ENCODE results near the gene TTLL12.
A peak's percentile ranks its signal among the peaks of the same experiment; 100 is the strongest.

The TTLL12 gene

DNA sequence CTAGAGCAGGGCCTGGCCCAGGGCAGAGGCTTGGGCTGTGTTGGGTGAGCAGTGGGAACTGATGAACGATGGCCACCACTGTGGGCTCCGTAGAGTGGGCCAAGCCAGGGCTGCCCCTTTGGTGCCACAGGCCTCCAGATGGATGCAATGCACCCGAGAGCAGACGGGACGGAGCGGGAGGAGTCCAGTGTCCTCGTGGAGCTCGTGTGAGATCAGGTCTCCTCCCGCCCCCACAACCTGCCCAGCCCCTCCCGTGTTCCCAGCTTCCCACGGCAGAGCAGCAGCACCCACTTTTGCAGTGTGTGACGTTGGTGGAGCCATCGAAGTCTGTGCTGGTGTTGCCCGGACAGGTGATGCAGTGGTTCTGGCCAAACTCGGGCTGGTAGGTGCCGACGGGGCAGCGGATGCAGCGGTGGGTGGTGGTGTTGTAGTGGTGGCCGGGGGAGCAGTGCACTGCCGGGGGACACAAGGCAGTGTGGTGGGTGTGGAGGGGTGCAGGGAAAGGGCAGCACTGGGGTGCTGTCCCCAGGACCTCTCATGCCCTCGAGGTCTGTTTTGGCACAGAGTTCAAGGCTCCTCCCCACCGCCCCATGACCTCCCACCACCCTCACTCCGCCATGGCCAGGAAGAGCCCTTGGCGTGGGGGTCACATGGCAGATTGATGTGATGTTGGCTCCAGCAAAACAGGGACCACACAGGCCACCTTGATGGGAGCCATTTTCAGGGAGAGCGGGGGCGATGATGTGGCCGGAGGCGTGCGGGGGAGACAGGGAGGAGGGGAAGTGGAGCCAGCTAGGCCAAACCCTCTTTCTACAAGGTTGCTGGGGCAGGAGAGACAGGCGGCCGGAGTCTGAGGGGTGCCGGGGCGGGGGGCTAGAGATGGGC lies 23.9 kb upstream of the TTLL12 start:
- H3K9me3 Mint-ChIP-seq: peaks cover 0 to 2% of the 10 kb centered on the region in 2 donors
- peaks cover 9 to 11% of the 10 kb centered on the region in 2 donors for H3K4me1 Mint-ChIP-seq (ENCODE audit: low read depth in 2 of 2)
- H3K36me3 Mint-ChIP-seq (ENCODE audit: insufficient read depth): peaks cover 12% of the 10 kb centered on the region
- DNase-seq (no peak), ATAC-seq (replicated peaks) (no peak)
- H3K4me3 Mint-ChIP-seq: no peak overlapping the region
- peaks cover 15% of the 10 kb centered on the region in 2 donors for H3K27me3 Mint-ChIP-seq
- no peak overlapping the region for H3K27ac Mint-ChIP-seq

DNA sequence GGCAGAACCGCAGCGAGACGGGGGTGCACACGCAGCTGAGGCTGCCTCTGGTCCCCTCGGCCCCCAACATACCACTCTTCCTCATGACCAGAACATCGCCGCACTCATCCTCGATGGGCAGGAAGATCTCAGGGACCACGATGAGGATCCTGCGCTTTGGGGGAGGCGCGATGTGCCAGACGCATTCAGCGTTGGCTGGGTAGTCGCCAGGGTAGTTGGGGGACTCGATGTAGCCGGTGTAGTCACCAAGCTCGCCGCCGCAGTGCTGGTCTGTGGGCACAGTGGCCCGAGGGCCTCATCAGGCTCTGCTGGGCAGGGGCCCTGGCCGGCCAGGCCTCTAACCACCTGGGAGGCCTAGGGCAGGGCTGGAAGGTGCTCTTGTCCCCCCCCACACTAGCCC lies 23.0 kb upstream of the TTLL12 start:
- no peak for DNase-seq
- Mint-ChIP-seq H3K27me3 (peaks cover 6% of the 10 kb centered on the region in 2 donors), H3K4me3 (no peak overlapping the region), H3K9me3 (peaks cover 0 to 2% of the 10 kb centered on the region in 2 donors), H3K27ac (no peak overlapping the region), H3K4me1 (ENCODE audit: low read depth in 2 of 2) (peaks cover 12 to 16% of the 10 kb centered on the region in 2 donors), H3K36me3 (ENCODE audit: insufficient read depth) (peaks cover 19% of the 10 kb centered on the region)
- no peak for ATAC-seq (replicated peaks)

- Mint-ChIP-seq H3K27me3 (peaks cover 1 to 2% of the 10 kb centered on the region in 2 donors), H3K4me3 (no peak overlapping the region), H3K4me1 (ENCODE audit: low read depth in 2 of 2) (peaks cover 13 to 16% of the 10 kb centered on the region in 2 donors), H3K27ac (no peak overlapping the region), H3K36me3 (ENCODE audit: insufficient read depth) (peaks cover 19% of the 10 kb centered on the region), H3K9me3 (peaks cover 0 to 2% of the 10 kb centered on the region in 2 donors)
- DNase-seq (no peak), ATAC-seq (replicated peaks) (no peak)
Observed at GRCh38 chr22:43209523-43209890, 22.6 kb upstream of the TTLL12 start.

DNA sequence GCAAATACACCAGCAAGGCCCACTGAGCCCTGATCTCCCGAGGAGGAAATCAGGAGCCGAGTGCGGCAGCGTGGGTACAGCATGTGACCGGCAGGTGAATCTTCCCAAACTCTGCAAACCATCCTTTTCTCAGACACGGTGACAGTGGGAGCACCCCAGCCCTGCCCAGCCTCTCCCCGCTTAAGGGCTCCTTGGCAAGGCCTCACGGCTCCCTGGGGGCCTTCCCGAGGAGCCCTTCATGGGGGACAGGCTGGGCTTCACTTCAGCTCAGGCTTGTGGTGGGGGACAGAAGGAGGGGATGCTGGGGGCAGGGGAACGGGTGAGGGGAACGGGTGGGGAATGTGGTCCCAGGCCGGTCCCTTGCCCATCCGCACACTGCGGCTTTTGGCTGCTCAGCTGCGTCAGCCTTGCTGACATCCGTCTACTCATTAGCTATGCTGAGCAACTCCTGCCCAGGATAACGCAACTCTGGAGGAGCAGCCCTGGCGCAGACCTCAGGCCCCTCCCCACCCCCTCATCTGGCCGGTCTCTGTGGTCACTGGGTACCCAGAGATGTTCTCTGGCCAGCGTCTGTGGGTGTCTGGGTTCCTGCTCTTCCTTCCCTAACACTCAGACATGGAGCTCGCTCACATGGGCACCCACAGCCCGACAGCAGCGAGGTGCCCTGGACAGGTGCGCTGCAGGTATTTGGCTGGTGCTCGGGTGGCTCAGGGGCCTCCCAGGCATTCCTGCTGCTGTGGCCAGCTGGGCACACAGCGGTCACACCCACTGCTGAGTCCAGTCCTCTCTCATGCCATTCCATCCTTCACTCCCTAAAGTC lies 22.0 kb upstream of the TTLL12 start:
- no peak overlapping the region for H3K4me3 Mint-ChIP-seq
- H3K27me3 Mint-ChIP-seq: no peaks in the 10 kb centered on the region
- peaks cover 19% of the 10 kb centered on the region for H3K36me3 Mint-ChIP-seq (ENCODE audit: insufficient read depth)
- no peak overlapping the region for H3K27ac Mint-ChIP-seq
- ATAC-seq (replicated peaks) (no peak), DNase-seq (no peak)
- peaks cover 13 to 16% of the 10 kb centered on the region in 2 donors for H3K4me1 Mint-ChIP-seq (ENCODE audit: low read depth in 2 of 2)
- peaks cover 0 to 2% of the 10 kb centered on the region in 2 donors for H3K9me3 Mint-ChIP-seq

DNA sequence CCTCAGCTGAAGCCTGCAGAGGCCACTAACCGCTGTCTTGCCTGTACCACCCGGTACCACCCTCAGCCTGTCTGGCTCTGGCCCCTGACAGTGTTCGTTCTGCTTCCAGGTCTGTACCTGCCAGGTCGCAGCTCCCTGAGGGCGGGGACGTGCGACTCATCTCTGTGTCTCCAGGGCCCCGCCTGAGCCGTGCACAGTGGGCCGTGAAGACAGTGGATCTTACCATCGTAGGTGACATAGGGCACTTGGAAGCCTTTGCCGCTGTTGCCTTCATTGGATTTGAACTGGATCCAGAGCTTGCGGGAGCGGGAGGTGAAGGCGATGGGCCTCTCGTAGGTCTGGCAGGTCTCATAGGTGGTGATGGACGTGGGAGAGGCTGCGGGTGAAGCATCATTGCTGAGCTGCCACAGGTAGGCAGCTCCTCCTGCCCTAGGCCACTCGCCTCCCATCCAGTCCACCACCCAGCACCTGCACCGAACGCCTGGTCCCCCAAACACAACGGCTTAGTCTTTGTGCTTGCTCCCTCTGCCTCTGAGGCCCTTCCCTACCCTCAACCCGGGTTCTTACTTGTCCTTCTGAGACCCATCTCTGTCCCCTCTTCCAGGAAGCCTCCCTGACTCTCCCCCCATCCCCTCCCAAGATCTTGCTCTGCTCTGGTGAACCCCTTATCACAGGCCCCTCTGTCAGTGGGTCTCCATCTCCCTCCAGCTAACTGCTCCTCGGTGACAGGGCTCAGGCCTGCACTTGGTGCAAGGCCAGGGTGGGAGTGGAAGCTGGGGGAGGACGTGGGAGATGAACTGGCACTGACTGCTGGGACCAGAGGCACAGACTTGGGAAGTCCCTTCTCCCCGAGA lies 21.1 kb upstream of the TTLL12 start:
- peaks cover 13 to 17% of the 10 kb centered on the region in 2 donors for H3K4me1 Mint-ChIP-seq (ENCODE audit: low read depth in 2 of 2)
- H3K27me3 Mint-ChIP-seq: no peaks in the 10 kb centered on the region
- no peak for ATAC-seq (replicated peaks)
- peak overlapping the region in 1 of 2 donors; percentile 38 for H3K4me3 Mint-ChIP-seq
- H3K36me3 Mint-ChIP-seq (ENCODE audit: insufficient read depth): peaks cover 19% of the 10 kb centered on the region
- H3K27ac Mint-ChIP-seq: peak overlapping the region in 1 of 2 donors; percentile 31
- DNase-seq: no peak
- peaks cover 0 to 2% of the 10 kb centered on the region in 2 donors for H3K9me3 Mint-ChIP-seq

- Mint-ChIP-seq H3K4me3 (peak overlapping the region in 1 of 2 donors; percentile 38), H3K36me3 (ENCODE audit: insufficient read depth) (peaks cover 19% of the 10 kb centered on the region), H3K4me1 (ENCODE audit: low read depth in 2 of 2) (peaks cover 13 to 17% of the 10 kb centered on the region in 2 donors), H3K27ac (peak overlapping the region in 1 of 2 donors; percentile 31), H3K9me3 (peaks cover 0 to 2% of the 10 kb centered on the region in 2 donors), H3K27me3 (no peaks in the 10 kb centered on the region)
- ATAC-seq (replicated peaks) (no peak), DNase-seq (no peak)
Observed at GRCh38 chr22:43207386-43207785, 20.5 kb upstream of the TTLL12 start.

- H3K9me3 Mint-ChIP-seq: peaks cover 0 to 2% of the 10 kb centered on the region in 2 donors
- ATAC-seq (replicated peaks): no peak
- peak overlapping the region in 1 of 2 donors; percentile 19 for H3K4me3 Mint-ChIP-seq
- H3K4me1 Mint-ChIP-seq (ENCODE audit: low read depth in 2 of 2): peaks cover 13 to 17% of the 10 kb centered on the region in 2 donors
- peak overlapping the region; percentile 88 to 89 for H3K27ac Mint-ChIP-seq
- DNase-seq: no peak
- peaks cover 19% of the 10 kb centered on the region for H3K36me3 Mint-ChIP-seq (ENCODE audit: insufficient read depth)
- no peaks in the 10 kb centered on the region for H3K27me3 Mint-ChIP-seq
Observed at GRCh38 chr22:43206509-43207161, 19.7 kb upstream of the TTLL12 start.

- H3K27ac Mint-ChIP-seq: peak overlapping the region; percentile 88 to 89
- ATAC-seq (replicated peaks) (peak; percentile 81), DNase-seq (peak; percentile 34 to 55 (median 49))
- peaks cover 19% of the 10 kb centered on the region for H3K36me3 Mint-ChIP-seq (ENCODE audit: insufficient read depth)
- H3K4me3 Mint-ChIP-seq: no peak overlapping the region
- no peaks in the 10 kb centered on the region for H3K27me3 Mint-ChIP-seq
- H3K9me3 Mint-ChIP-seq: peaks cover 0 to 2% of the 10 kb centered on the region in 2 donors
- peaks cover 13 to 17% of the 10 kb centered on the region in 2 donors for H3K4me1 Mint-ChIP-seq (ENCODE audit: low read depth in 2 of 2)
Observed at GRCh38 chr22:43205748-43206508, 19.0 kb upstream of the TTLL12 start.

- Mint-ChIP-seq H3K4me3 (no peak overlapping the region), H3K9me3 (peaks cover 0 to 2% of the 10 kb centered on the region in 2 donors)
- ATAC-seq (replicated peaks): peak; percentile 62
Observed at GRCh38 chr22:43205261-43205691, 18.3 kb upstream of the TTLL12 start.

GRCh38 chr22:43203471-43203981 lies 16.6 kb upstream of the TTLL12 start:
- Mint-ChIP-seq H3K27me3 (peaks cover 11% of the 10 kb centered on the region in 2 donors), H3K4me1 (ENCODE audit: low read depth in 2 of 2) (peaks cover 13 to 17% of the 10 kb centered on the region in 2 donors), H3K9me3 (peaks cover 0 to 2% of the 10 kb centered on the region in 2 donors), H3K27ac (no peak overlapping the region), H3K36me3 (ENCODE audit: insufficient read depth) (peaks cover 19% of the 10 kb centered on the region), H3K4me3 (no peak overlapping the region)
- ATAC-seq (replicated peaks): no peak
- no peak for DNase-seq

More at GRCh38 chr22:43205261-43205691, 18.3 kb upstream of the TTLL12 start:
- H3K27me3 Mint-ChIP-seq: no peaks in the 10 kb centered on the region
- DNase-seq: peak in 1 of 3 experiments; percentile 14
- H3K4me1 Mint-ChIP-seq (ENCODE audit: low read depth in 2 of 2): peaks cover 13 to 17% of the 10 kb centered on the region in 2 donors
- peaks cover 19% of the 10 kb centered on the region for H3K36me3 Mint-ChIP-seq (ENCODE audit: insufficient read depth)
- H3K27ac Mint-ChIP-seq: peak overlapping the region; percentile 88 to 89

DNA sequence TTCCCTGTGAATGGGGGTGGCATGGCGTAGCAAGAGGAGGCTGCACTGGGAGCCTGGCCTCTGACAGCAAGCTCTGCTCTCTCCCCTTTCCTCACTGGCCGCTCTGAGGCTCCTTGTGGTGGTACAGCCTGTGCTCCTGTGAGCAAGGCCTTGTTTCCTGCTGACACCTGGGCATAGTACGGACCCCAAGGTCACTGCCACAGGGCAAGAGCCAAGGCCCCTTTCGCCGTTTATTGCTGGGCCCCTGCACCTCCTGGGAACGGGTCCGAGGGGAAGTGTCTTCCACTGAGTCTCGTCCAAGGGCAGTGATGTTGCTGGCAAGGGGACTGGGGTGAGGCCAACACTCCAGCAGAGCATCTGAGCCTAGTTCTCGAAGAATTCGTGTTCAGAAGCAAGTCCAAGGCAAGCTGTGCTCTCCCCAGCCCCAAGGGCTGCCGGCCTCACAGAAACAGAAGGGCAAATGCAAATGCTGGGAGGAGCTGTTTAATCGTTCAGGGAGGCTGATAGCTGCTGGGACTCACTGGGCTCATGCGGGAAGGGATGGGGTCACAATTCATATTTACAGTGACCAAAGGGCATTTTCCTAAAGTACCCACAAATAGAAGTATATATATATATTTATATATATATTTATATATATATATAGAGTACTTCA lies 15.9 kb upstream of the TTLL12 start:
- Mint-ChIP-seq H3K4me3 (no peak overlapping the region), H3K27ac (no peak overlapping the region), H3K4me1 (ENCODE audit: low read depth in 2 of 2) (peaks cover 13 to 17% of the 10 kb centered on the region in 2 donors), H3K9me3 (peaks cover 0 to 2% of the 10 kb centered on the region in 2 donors), H3K27me3 (peaks cover 14 to 17% of the 10 kb centered on the region in 2 donors), H3K36me3 (ENCODE audit: insufficient read depth) (peaks cover 19% of the 10 kb centered on the region)
- DNase-seq (no peak), ATAC-seq (replicated peaks) (no peak)

Data from effector memory CD8-positive, alpha-beta T cell (primary cell).